Left colon (tissue), 2 donors: ENCODE results near the gene CDA. TPM values are rescaled to one million over a fixed set of nuclear protein-coding genes. Genes with fewer than 3 reads are reported as not detected.

Source experiments
- ATAC-seq: fragments of 200-7000 bp; cut with Tn5 transposase; one replicate; pipeline ENCODE4 v1.9.1; 2020; ENCODE audit warnings: mild to moderate bottlenecking, moderate library complexity
- DNase-seq, 2 donors: peaks; one replicate each; pipeline ENCODE4 v3.0.0-alpha.2; 2020
- intact Hi-C, 2 donors: fragments of 100-400 bp; cut with DNase I in 1 of 2; cut with micrococcal nuclease in 1 of 2; formaldehyde crosslinking; loops; one replicate each; pipeline versions ENCODE4 v1.11.2 to v1.14.0; 2022; cut with DNase I, micrococcal nuclease
- total RNA-seq, 2 donors: library from RNA; stranded (reverse); fragmentation: NEBNext Ultra II Directional; extraction: Animal tissue kit (Norgen Biotek cat#: 25700); gene quantifications; one replicate each; pipeline ENCODE4 v1.2.1, GENCODE V29; 2021
- donor health status: DM: no; HTN: no; CAD: no.
- donor health status: DM: yes; HTN: yes; CAD: no.

CDA gene
- total RNA-seq, 2 donors from 2014 or later: 61.3 to 138 TPM

DNA sequence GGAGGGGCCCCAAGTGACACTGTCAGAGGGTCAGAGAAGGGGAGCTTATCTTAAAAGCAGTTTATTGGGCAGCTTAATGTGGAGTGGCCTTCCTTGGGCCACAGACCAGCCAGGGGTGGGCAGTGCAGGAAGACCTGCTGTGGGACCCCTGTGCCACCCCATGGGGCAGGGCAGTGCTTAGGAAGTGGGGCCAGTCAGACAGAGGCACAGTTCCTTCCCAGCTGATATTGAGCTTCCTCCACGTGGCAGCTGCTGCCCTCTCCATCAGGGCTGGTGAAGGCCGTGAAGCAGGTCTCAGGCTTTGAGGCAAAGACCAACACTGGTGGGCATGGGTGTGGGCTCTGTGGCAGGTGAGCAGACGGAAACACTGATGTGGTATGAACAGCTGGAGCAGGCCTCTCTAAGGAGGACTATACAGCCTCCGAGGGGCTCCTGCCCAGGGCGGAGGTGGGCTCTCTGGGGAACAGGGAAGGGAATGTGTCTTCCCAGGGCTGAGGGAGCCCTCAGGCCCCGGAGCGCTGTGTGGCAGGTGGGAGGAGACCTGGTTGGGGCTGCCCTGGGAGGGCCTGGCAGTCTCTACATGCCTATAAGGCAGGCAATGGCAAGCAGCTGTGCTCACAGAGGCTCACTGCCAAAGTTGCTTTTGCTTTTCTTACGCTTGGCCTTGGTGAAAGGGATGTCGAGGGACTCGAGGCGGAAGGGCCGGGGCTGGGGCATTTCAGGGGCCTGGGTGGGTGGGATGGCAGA lies 75.2 kb downstream of the CDA start:
- ATAC-seq (no peak), DNase-seq (no peak)
- intact Hi-C loops: no loop called here

DNA sequence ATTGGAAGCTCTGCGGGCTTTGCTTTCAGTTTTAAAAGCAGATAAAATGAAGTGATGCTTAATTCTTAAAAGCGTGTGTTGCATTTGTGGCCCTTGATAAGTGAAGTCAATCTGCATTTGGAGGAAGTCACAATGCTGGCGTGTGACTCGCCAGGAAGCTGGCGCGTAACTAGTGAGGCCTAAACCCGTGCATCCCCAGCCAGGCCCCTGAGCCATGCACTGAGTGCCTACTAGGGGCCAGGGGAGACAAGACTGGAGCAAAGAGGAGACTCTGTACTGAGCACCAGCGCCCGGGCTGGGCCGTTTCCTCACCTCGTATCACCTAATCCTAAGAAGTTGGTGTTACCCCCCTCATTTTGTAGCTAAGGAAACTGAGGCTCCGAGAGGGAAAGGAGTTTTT lies 76.8 kb downstream of the CDA start:
- DNase-seq (no peak), ATAC-seq (no peak)
- intact Hi-C loops: no loop called here

DNA sequence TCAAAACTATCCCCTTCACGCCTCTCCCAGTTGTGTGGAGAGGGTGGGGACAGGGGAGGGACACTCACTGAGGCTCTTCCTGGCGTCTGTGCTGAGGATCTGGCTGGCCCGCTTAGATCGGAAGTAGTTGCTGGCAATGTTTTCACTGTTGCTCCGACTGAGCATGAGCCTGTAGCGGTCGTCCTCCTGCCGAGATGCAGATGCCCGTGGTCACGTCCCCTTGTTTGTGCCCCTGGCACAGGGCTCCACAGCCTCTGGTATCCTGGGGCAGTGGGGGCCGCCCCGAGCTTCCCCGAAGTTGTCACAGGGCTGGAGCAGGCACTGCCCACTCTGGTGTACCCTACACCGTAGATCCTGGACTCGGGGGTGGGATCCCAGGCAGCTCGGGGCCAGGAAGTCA lies 77.2 kb downstream of the CDA start:
- ATAC-seq: no peak
- intact Hi-C loops: no loop called here
- DNase-seq: no peak

DNA sequence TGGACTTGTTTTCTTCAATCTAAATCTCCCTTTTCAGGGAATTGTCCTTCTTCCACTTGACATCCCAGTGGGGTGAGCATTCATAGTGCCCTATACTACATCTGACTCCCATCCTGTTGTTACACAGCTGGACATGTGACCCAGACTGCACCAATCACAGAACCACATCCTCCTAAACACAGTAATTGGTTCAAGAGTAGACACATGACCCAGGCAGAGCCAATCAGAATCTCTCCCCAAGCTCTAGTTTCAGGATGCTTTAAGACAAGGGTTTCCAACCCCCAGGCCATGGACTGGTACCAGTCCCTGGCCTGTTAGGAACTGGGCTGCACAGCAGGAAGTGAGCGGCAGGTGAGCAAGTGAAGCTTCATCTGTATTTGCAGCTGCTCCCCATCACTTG lies 77.9 kb downstream of the CDA start:
- ATAC-seq (no peak), DNase-seq (no peak)
- intact Hi-C loops: no loop called here

Other genes starting within 250 kb of the CDA start
- gene CAMK2N1, start 102.9 kb upstream of the CDA start, total RNA-seq: 100 to 1,000 TPM; 194 to 242 TPM
- 10 to 100 TPM; 37.9 to 43.3 TPM for gene MUL1, start 80.9 kb upstream of the CDA start, total RNA-seq
- gene FAM43B, start 36.5 kb upstream of the CDA start, total RNA-seq: under 1 TPM; 0.09 to 0.39 TPM
- 100 to 1,000 TPM in 1 of 2 donors, 10 to 100 TPM in 1; 95.6 to 127 TPM for gene PINK1, start 44.4 kb downstream of the CDA start, total RNA-seq
- 100 to 1,000 TPM; 180 to 206 TPM for gene DDOST, start 72.3 kb downstream of the CDA start, total RNA-seq
- 1 to 10 TPM in 1 of 2 donors, under 1 TPM in 1; 0.31 to 1.6 TPM for gene KIF17, start 128.9 kb downstream of the CDA start, total RNA-seq
- gene SH2D5, start 143.6 kb downstream of the CDA start, total RNA-seq: under 1 TPM in 1 of 2 donors, not detected in 1; 0.15 TPM
- 100 to 1,000 TPM; 175 to 186 TPM for gene HP1BP3, start 198.2 kb downstream of the CDA start, total RNA-seq